Measurements from ENCODE around the gene C12orf54. TPM values are rescaled to one million over a fixed set of nuclear protein-coding genes. Genes with fewer than 3 reads are reported as not detected.

C12orf54 gene
- total RNA-seq, 4 donors from 2014 or later = not detected

DNA sequence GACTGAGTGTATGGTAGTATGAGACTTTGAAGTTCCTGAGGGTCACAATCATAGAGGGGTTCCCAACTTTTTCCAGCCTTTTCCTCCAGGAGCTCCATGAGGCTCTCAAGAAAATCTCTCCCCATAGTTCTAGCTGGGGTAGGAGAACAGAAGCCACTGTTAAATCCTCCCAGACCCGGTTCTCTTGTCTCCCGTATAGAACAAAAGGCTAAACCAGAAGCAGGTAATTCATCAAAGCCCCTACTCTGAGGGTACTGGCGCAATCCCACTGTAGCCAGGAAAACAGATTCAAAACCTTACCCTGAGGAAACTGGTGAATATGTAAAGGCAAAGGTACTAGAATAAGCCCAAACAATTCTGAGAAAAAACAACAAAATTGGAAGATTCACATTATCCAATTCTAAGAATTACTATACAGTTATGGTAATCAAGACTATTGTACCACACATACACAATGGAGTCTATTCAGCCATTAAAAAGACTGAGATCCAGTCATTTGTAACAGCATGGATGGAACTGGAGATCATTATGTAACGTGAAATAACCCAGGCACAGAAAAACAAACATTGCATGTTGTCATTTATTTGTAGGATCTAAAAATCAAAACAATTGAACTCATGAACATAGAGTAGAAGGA, 63.7 kb downstream of the C12orf54 start:
- TF ChIP-seq POLR2A (IDR thresholded peaks at IDR 0.05) (no peak), EP300 (IDR thresholded peaks at IDR 0.05) (no peak), POLR2AphosphoS5 (IDR thresholded peaks at IDR 0.05) (no peak)
- TF ChIP-seq, protein P1, sequence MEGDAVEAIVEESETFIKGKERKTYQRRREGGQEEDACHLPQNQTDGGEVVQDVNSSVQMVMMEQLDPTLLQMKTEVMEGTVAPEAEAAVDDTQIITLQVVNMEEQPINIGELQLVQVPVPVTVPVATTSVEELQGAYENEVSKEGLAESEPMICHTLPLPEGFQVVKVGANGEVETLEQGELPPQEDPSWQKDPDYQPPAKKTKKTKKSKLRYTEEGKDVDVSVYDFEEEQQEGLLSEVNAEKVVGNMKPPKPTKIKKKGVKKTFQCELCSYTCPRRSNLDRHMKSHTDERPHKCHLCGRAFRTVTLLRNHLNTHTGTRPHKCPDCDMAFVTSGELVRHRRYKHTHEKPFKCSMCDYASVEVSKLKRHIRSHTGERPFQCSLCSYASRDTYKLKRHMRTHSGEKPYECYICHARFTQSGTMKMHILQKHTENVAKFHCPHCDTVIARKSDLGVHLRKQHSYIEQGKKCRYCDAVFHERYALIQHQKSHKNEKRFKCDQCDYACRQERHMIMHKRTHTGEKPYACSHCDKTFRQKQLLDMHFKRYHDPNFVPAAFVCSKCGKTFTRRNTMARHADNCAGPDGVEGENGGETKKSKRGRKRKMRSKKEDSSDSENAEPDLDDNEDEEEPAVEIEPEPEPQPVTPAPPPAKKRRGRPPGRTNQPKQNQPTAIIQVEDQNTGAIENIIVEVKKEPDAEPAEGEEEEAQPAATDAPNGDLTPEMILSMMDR (IDR thresholded peaks at IDR 0.05) = no peak
- Histone ChIP-seq H3K36me3 (no peaks in the 10 kb centered on the region), H3K4me3 (no peak overlapping the region), H3K27me3 (peaks cover 4% of the 10 kb centered on the region), H3K4me1 (no peaks in the 10 kb centered on the region), H3K27ac (no peak overlapping the region), H3K9me3 (peaks cover 0 to 6% (median 0%) of the 10 kb centered on the region in 3 donors)
- no peak for ATAC-seq
- WGBS, 2 donors (ENCODE audit: low coverage in 1 of 2) = 38 to 60% methylated on average over 3 of the region's 4 CpGs

Other genes with a start within 250 kb of the C12orf54 start
- 10 to 100 TPM; 27.1 to 33.0 (median 30.7) TPM for gene ZNF641, start 131.6 kb upstream of the C12orf54 start, total RNA-seq
- 1 to 10 TPM in 1 of 4 donors, not detected in 3; 1.2 TPM for gene ANP32D, start 9.9 kb upstream of the C12orf54 start, total RNA-seq
- not detected for gene OR8S1, start 43.1 kb downstream of the C12orf54 start, total RNA-seq
- not detected for gene LALBA, start 87.5 kb downstream of the C12orf54 start, total RNA-seq
- 10 to 100 TPM; 39.0 to 49.0 (median 43.7) TPM for gene KANSL2, start 199.7 kb downstream of the C12orf54 start, total RNA-seq
- gene CCNT1, start 234.2 kb downstream of the C12orf54 start, total RNA-seq = 10 to 100 TPM; 17.9 to 40.3 (median 23.1) TPM

Measured in gastroesophageal sphincter (tissue), 4 donors.